Measurements from ENCODE around the gene GFER. TPM values are rescaled to one million over a fixed set of nuclear protein-coding genes. Genes with fewer than 3 reads are reported as not detected.
"Not testable (repeated sequence)": the region's sequence is repeated elsewhere in the genome, so short reads cannot be mapped to it uniquely, and the experiment has no call there.

The GFER gene
- total and polyA plus RNA-seq, 5 donors from 2014 or later = 18.4 to 45.5 (median 35.9) TPM

GRCh38 chr16:1949507-1949906 lies 34.5 kb upstream of the GFER start:
- no peak overlapping the region for H3K27ac Mint-ChIP-seq
- H3K4me1 Mint-ChIP-seq = peaks cover 0 to 2% (median under 1%) of the 10 kb centered on the region in 4 donors
- ATAC-seq (ENCODE audit: low read depth in 2 of 2) (no peak), DNase-seq (no peak)
- H3K36me3 Mint-ChIP-seq = no peaks in the 10 kb centered on the region
- H3K4me1 ChIP-seq (ENCODE audit: control insufficient read depth, insufficient read depth, low read length, poor library complexity, severe bottlenecking) = no peaks in the 10 kb centered on the region
- H3K27ac ChIP-seq (ENCODE audit: insufficient read depth, low read length, poor library complexity, severe bottlenecking) = no peak overlapping the region
- no peaks in the 10 kb centered on the region for H3K9me3 ChIP-seq (ENCODE audit: control insufficient read depth in 2 of 2, low read length in 2 of 2)
- no peak overlapping the region for H3K4me3 ChIP-seq (ENCODE audit: low read depth, low read length)
- no peak overlapping the region for H3K4me3 Mint-ChIP-seq
- no peaks in the 10 kb centered on the region for H3K9me3 Mint-ChIP-seq
- no peaks in the 10 kb centered on the region for H3K27me3 ChIP-seq (ENCODE audit: control insufficient read depth, insufficient read depth, low read length)
- H3K36me3 ChIP-seq (ENCODE audit: control insufficient read depth, insufficient read depth, low read length) = no peaks in the 10 kb centered on the region
- H3K27me3 Mint-ChIP-seq = peaks cover 5% of the 10 kb centered on the region

GRCh38 chr16:1950047-1950446 lies 33.9 kb upstream of the GFER start:
- H3K9me3 Mint-ChIP-seq = no peaks in the 10 kb centered on the region
- H3K27me3 ChIP-seq (ENCODE audit: control insufficient read depth, insufficient read depth, low read length) = no peaks in the 10 kb centered on the region
- H3K36me3 ChIP-seq (ENCODE audit: control insufficient read depth, insufficient read depth, low read length) = no peaks in the 10 kb centered on the region
- no peaks in the 10 kb centered on the region for H3K36me3 Mint-ChIP-seq
- H3K27me3 Mint-ChIP-seq = peaks cover 5% of the 10 kb centered on the region
- no peaks in the 10 kb centered on the region for H3K4me1 Mint-ChIP-seq
- H3K4me3 ChIP-seq (ENCODE audit: low read depth, low read length) = no peak overlapping the region
- DNase-seq (no peak), ATAC-seq (ENCODE audit: low read depth in 2 of 2) (no peak)
- no peak overlapping the region for H3K27ac ChIP-seq (ENCODE audit: insufficient read depth, low read length, poor library complexity, severe bottlenecking)
- no peaks in the 10 kb centered on the region for H3K4me1 ChIP-seq (ENCODE audit: control insufficient read depth, insufficient read depth, low read length, poor library complexity, severe bottlenecking)
- H3K27ac Mint-ChIP-seq = no peak overlapping the region
- H3K9me3 ChIP-seq (ENCODE audit: control insufficient read depth in 2 of 2, low read length in 2 of 2) = no peaks in the 10 kb centered on the region
- H3K4me3 Mint-ChIP-seq = no peak overlapping the region

GRCh38 chr16:1950559-1950958 lies 33.4 kb upstream of the GFER start:
- no peaks in the 10 kb centered on the region for H3K4me1 Mint-ChIP-seq
- no peak overlapping the region for H3K27ac Mint-ChIP-seq
- Histone ChIP-seq H3K9me3 (ENCODE audit: control insufficient read depth in 2 of 2, low read length in 2 of 2) (no peaks in the 10 kb centered on the region), H3K27me3 (ENCODE audit: control insufficient read depth, insufficient read depth, low read length) (no peaks in the 10 kb centered on the region), H3K4me3 (ENCODE audit: low read depth, low read length) (no peak overlapping the region), H3K36me3 (ENCODE audit: control insufficient read depth, insufficient read depth, low read length) (no peaks in the 10 kb centered on the region), H3K4me1 (ENCODE audit: control insufficient read depth, insufficient read depth, low read length, poor library complexity, severe bottlenecking) (no peaks in the 10 kb centered on the region), H3K27ac (ENCODE audit: insufficient read depth, low read length, poor library complexity, severe bottlenecking) (no peak overlapping the region)
- H3K4me3 Mint-ChIP-seq = no peak overlapping the region
- no peaks in the 10 kb centered on the region for H3K36me3 Mint-ChIP-seq
- no peaks in the 10 kb centered on the region for H3K9me3 Mint-ChIP-seq
- ATAC-seq (ENCODE audit: low read depth in 2 of 2) = no peak
- H3K27me3 Mint-ChIP-seq = peaks cover 5% of the 10 kb centered on the region
- no peak for DNase-seq

GRCh38 chr16:1953734-1954133 lies 30.3 kb upstream of the GFER start:
- ATAC-seq (ENCODE audit: low read depth in 2 of 2) = no peak
- no peak overlapping the region for H3K27ac ChIP-seq (ENCODE audit: insufficient read depth, low read length, poor library complexity, severe bottlenecking)
- no peaks in the 10 kb centered on the region for H3K36me3 ChIP-seq (ENCODE audit: control insufficient read depth, insufficient read depth, low read length)
- DNase-seq = no peak
- H3K4me3 Mint-ChIP-seq = no peak overlapping the region
- no peaks in the 10 kb centered on the region for H3K36me3 Mint-ChIP-seq
- H3K27ac Mint-ChIP-seq = no peak overlapping the region
- H3K27me3 ChIP-seq (ENCODE audit: control insufficient read depth, insufficient read depth, low read length) = no peaks in the 10 kb centered on the region
- H3K27me3 Mint-ChIP-seq = no peaks in the 10 kb centered on the region
- no peak overlapping the region for H3K4me3 ChIP-seq (ENCODE audit: low read depth, low read length)
- H3K9me3 Mint-ChIP-seq = no peaks in the 10 kb centered on the region
- peaks cover under 1% of the 10 kb centered on the region for H3K4me1 ChIP-seq (ENCODE audit: control insufficient read depth, insufficient read depth, low read length, poor library complexity, severe bottlenecking)
- H3K9me3 ChIP-seq (ENCODE audit: control insufficient read depth in 2 of 2, low read length in 2 of 2) = no peaks in the 10 kb centered on the region
- no peaks in the 10 kb centered on the region for H3K4me1 Mint-ChIP-seq

GRCh38 chr16:1957434-1958142 lies 26.4 kb upstream of the GFER start:
- Histone ChIP-seq H3K4me1 (ENCODE audit: control insufficient read depth, insufficient read depth, low read length, poor library complexity, severe bottlenecking) (peaks cover 27% of the 10 kb centered on the region), H3K36me3 (ENCODE audit: control insufficient read depth, insufficient read depth, low read length) (peaks cover 13% of the 10 kb centered on the region)
- not testable (repeated sequence) for H3K4me3 ChIP-seq (ENCODE audit: low read depth, low read length); H3K27me3 Mint-ChIP-seq; H3K9me3 Mint-ChIP-seq; H3K36me3 Mint-ChIP-seq; H3K9me3 ChIP-seq (ENCODE audit: control insufficient read depth in 2 of 2, low read length in 2 of 2); H3K27ac Mint-ChIP-seq; H3K27ac ChIP-seq (ENCODE audit: insufficient read depth, low read length, poor library complexity, severe bottlenecking); ATAC-seq (ENCODE audit: low read depth in 2 of 2); H3K27me3 ChIP-seq (ENCODE audit: control insufficient read depth, insufficient read depth, low read length); H3K4me3 Mint-ChIP-seq; DNase-seq
- H3K4me1 Mint-ChIP-seq = peaks cover 11 to 30% (median 14%) of the 10 kb centered on the region in 4 donors

GRCh38 chr16:1958143-1958491 lies 25.9 kb upstream of the GFER start:
- H3K9me3 Mint-ChIP-seq; H3K4me3 ChIP-seq (ENCODE audit: low read depth, low read length); H3K27me3 Mint-ChIP-seq; ATAC-seq (ENCODE audit: low read depth in 2 of 2); H3K36me3 Mint-ChIP-seq; H3K27me3 ChIP-seq (ENCODE audit: control insufficient read depth, insufficient read depth, low read length); H3K27ac Mint-ChIP-seq; DNase-seq; H3K27ac ChIP-seq (ENCODE audit: insufficient read depth, low read length, poor library complexity, severe bottlenecking); H3K4me3 Mint-ChIP-seq; H3K9me3 ChIP-seq (ENCODE audit: control insufficient read depth in 2 of 2, low read length in 2 of 2): not testable (repeated sequence)
- peaks cover 32% of the 10 kb centered on the region for H3K4me1 ChIP-seq (ENCODE audit: control insufficient read depth, insufficient read depth, low read length, poor library complexity, severe bottlenecking)
- peaks cover 11 to 36% (median 17%) of the 10 kb centered on the region in 4 donors for H3K4me1 Mint-ChIP-seq
- H3K36me3 ChIP-seq (ENCODE audit: control insufficient read depth, insufficient read depth, low read length) = peaks cover 16% of the 10 kb centered on the region

- Histone ChIP-seq H3K4me1 (ENCODE audit: control insufficient read depth, insufficient read depth, low read length, poor library complexity, severe bottlenecking) (peaks cover 39% of the 10 kb centered on the region), H3K9me3 (ENCODE audit: control insufficient read depth in 2 of 2, low read length in 2 of 2) (no peaks in the 10 kb centered on the region), H3K27ac (ENCODE audit: insufficient read depth, low read length, poor library complexity, severe bottlenecking) (peak overlapping the region; percentile 56), H3K36me3 (ENCODE audit: control insufficient read depth, insufficient read depth, low read length) (peaks cover 16% of the 10 kb centered on the region), H3K4me3 (ENCODE audit: low read depth, low read length) (peak overlapping the region; percentile 41), H3K27me3 (ENCODE audit: control insufficient read depth, insufficient read depth, low read length) (no peaks in the 10 kb centered on the region)
- Mint-ChIP-seq H3K36me3 (peaks cover 14% of the 10 kb centered on the region), H3K4me1 (peaks cover 11 to 42% (median 24%) of the 10 kb centered on the region in 4 donors), H3K27ac (peak overlapping the region in 1 of 3 donors; percentile 20), H3K27me3 (no peaks in the 10 kb centered on the region), H3K4me3 (peak overlapping the region; percentile 89 to 97 (median 90)), H3K9me3 (peaks cover 0 to 4% (median 0%) of the 10 kb centered on the region in 7 donors)
- ATAC-seq (ENCODE audit: low read depth in 2 of 2) (no peak), DNase-seq (no peak)
Measured at GRCh38 chr16:1958715-1959268, 25.2 kb upstream of the GFER start.

All from CD4-positive, CD25-positive, alpha-beta regulatory T cell (primary cell).